ENCODE measurements around the gene SRRM2.

The SRRM2 gene

GRCh38 chr16:2779151-2779920 lies 26.9 kb downstream of the SRRM2 start:
- Histone ChIP-seq H3K4me3 (ENCODE audit: low read depth, low read length) (no peak overlapping the region), H3K36me3 (peaks cover 14% of the 10 kb centered on the region), H3K4me1 (no peaks in the 10 kb centered on the region), H3K27me3 (no peaks in the 10 kb centered on the region), H3K9me3 (no peaks in the 10 kb centered on the region)
- DNase-seq: no peak
- TF ChIP-seq CTCF (IDR thresholded peaks at IDR 0.05; ENCODE audit: low read depth, low read length): no peak

- no peak for TF ChIP-seq CTCF (IDR thresholded peaks at IDR 0.05; ENCODE audit: low read depth, low read length)
- no peak for DNase-seq
- no peaks in the 10 kb centered on the region for H3K9me3 ChIP-seq
- H3K4me1 ChIP-seq: no peaks in the 10 kb centered on the region
- H3K4me3 ChIP-seq (ENCODE audit: low read depth, low read length): no peak overlapping the region
- H3K27me3 ChIP-seq: peaks cover 7% of the 10 kb centered on the region
- peaks cover 9% of the 10 kb centered on the region; the same call in 1 of the 2 replicates for H3K36me3 ChIP-seq
These were observed 27.8 kb downstream of the SRRM2 start for GRCh38 chr16:2779978-2780898.

- Histone ChIP-seq H3K36me3 (no peaks in the 10 kb centered on the region), H3K4me1 (no peaks in the 10 kb centered on the region), H3K4me3 (ENCODE audit: low read depth, low read length) (no peak overlapping the region), H3K9me3 (no peaks in the 10 kb centered on the region), H3K27me3 (peaks cover 13% of the 10 kb centered on the region)
- TF ChIP-seq CTCF (IDR thresholded peaks at IDR 0.05; ENCODE audit: low read depth, low read length): no peak
- no peak for DNase-seq
These were observed 30.3 kb downstream of the SRRM2 start for GRCh38 chr16:2782583-2783351.

- no peak for DNase-seq
- no peaks in the 10 kb centered on the region for H3K4me1 ChIP-seq
- no peak for TF ChIP-seq CTCF (IDR thresholded peaks at IDR 0.05; ENCODE audit: low read depth, low read length)
- H3K4me3 ChIP-seq (ENCODE audit: low read depth, low read length): no peak overlapping the region
- no peaks in the 10 kb centered on the region for H3K36me3 ChIP-seq
- H3K9me3 ChIP-seq: no peaks in the 10 kb centered on the region
- peaks cover 13% of the 10 kb centered on the region for H3K27me3 ChIP-seq
These were observed 31.3 kb downstream of the SRRM2 start for GRCh38 chr16:2783581-2784357.

- no peaks in the 10 kb centered on the region for H3K36me3 ChIP-seq
- no peak for DNase-seq
- peaks cover 15% of the 10 kb centered on the region for H3K27me3 ChIP-seq
- no peaks in the 10 kb centered on the region for H3K4me1 ChIP-seq
- no peaks in the 10 kb centered on the region for H3K9me3 ChIP-seq
- H3K4me3 ChIP-seq (ENCODE audit: low read depth, low read length): no peak overlapping the region
- no peak for TF ChIP-seq CTCF (IDR thresholded peaks at IDR 0.05; ENCODE audit: low read depth, low read length)
These were observed 32.1 kb downstream of the SRRM2 start for GRCh38 chr16:2784358-2785100.
